Measurements from ENCODE around the gene NANS.

GRCh38 chr9:98016137-98016680, 40.3 kb upstream of the NANS start:
- TF ChIP-seq CTCF (conservative IDR thresholded peaks at IDR 0.05) (no peak), EZH2 (IDR thresholded peaks at IDR 0.05; ENCODE audit: low read depth) (no peak)
